ENCODE measurements around the gene GALNT14.

The GALNT14 gene

GRCh38 chr2:31086590-31086989 lies 51.6 kb downstream of the GALNT14 start:
- DNase-seq (ENCODE audit: low spot score) = no peak

GRCh38 chr2:31083234-31083993 lies 54.8 kb downstream of the GALNT14 start:
- DNase-seq (ENCODE audit: low spot score) = no peak

- DNase-seq (ENCODE audit: low spot score) = no peak
These were observed 56.2 kb downstream of the GALNT14 start for GRCh38 chr2:31082002-31082401.

DNA sequence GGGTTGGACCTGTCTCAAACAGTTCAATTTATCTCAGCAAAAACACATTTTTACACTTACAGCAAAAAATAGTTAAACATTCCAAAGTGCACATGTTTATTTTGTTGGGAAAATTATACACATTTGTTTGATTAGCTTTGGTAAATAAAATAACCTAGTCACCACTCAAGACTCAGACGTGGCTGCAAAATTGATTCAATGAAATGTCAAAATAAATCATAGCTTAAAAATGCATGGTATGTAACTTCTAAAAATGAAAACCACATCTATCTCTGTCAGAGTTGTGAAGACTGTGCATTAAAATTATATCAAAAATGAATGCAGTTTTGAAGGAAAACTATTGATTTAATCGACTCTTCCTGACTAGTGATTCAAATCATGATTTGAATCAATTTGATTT lies 56.7 kb downstream of the GALNT14 start:
- no peak for DNase-seq (ENCODE audit: low spot score)

- no peak for DNase-seq (ENCODE audit: low spot score)
These were observed 57.9 kb downstream of the GALNT14 start for GRCh38 chr2:31080361-31080760.

- DNase-seq (ENCODE audit: low spot score) = no peak
These were observed 58.6 kb downstream of the GALNT14 start for GRCh38 chr2:31079665-31080064.

GRCh38 chr2:31078579-31079105 lies 59.6 kb downstream of the GALNT14 start:
- DNase-seq (ENCODE audit: low spot score) = no peak

DNA sequence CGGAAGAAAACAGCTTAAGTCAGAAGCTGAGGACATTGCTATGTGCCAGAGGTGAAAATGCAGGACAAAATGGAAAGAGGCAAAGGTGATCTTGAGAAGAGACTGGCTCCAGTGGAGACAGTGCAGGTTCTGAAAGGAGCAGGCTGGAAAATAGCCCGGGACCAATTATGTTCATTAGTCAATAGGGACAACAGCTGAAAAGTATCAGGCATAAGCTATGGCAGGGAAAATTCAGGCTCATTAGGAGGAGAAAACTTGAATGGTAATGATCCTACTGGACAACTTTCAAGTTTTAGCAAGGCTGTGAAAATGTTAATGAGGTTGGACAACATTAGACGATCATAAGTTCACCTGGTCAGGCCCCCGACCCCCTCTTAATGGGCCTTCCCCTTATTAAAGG lies 60.2 kb downstream of the GALNT14 start:
- no peak for DNase-seq (ENCODE audit: low spot score)

DNA sequence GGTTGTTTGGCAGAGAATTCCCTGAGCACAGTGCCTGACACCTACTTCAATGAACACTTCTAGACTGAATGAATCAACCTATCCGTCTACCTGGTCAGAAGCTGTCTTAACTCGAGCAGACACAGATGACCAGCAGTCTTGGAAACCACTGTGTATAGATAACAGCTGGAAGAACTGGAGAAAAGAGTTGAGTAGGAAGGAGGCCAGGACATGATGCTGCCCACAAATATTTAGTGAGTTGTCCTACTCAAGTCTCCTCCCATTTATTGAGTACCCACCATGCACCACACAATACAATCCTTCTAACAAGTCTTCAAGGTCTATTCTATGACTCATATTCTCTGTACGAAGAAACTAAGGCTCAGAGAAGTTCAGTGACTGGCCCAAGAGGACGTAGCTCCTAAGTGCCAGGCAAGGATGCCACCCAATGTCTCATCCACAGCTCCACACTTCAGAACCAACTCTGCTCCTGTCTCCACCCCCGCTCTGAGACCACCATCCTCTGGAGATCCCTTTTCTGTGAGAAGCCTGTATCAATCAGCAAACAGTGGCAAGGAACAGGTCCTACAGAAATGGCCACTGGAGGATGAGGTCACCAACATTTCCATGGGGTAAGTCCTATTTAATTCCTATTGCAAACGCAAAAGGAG lies 62.2 kb downstream of the GALNT14 start:
- no peak for DNase-seq (ENCODE audit: low spot score)

DNA sequence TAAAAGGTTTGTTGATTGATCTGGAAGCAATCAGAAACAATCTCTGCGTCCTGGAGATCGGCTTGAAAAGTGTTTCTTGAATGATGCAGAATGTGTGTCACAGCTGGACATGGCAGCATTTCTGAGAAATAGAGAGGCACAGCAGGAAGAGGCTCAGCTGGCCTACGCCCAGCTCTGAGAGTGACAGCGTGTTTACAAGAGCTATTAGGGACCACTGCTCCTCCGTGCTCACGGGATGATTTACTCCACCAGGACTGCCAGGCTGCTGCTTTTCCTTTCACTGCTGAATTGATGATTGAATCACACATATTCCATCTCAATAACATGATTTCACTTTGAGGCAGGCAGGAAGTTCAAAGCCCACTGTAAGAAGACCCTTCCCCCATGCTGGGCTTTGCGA lies 62.8 kb downstream of the GALNT14 start:
- no peak for DNase-seq (ENCODE audit: low spot score)

GRCh38 chr2:31071741-31072140 lies 66.5 kb downstream of the GALNT14 start:
- DNase-seq (ENCODE audit: low spot score) = no peak

DNA sequence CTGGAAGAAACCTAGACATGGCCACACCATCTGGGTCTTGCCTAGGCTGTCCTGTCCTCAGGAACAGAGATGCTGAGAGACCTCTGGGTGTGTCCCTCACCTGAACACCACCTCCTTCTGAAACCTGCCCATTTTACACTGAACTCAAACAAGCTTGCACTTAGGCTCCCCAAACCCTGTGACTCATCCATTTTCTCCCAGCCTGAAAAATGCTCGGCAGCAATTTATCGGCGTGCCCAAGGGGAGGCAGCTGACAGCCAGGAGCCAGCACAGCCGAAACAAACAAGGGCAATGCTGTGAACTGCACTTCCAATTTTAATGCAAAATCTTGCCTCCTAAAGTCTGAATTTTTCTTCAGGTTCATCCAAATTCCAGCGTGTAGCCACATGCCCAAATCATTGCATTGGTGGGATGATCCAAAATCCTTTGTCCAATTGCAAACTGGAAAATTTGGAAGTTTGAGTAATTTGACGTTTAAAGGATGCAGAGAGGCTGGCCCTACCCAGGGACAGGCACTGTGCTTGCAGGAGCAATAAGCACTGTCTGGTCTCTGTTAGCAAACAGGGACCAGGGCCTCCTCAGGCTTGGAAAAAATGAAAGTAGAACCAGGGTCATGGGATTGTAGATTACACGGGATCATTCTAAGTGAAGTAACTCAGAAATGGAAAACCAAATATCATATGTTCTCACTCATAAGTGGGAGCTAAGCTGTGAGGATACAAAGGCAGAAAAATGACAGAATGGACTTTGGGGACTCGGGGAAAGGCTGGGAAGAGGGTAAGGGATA lies 67.7 kb downstream of the GALNT14 start:
- DNase-seq (ENCODE audit: low spot score) = no peak

DNA sequence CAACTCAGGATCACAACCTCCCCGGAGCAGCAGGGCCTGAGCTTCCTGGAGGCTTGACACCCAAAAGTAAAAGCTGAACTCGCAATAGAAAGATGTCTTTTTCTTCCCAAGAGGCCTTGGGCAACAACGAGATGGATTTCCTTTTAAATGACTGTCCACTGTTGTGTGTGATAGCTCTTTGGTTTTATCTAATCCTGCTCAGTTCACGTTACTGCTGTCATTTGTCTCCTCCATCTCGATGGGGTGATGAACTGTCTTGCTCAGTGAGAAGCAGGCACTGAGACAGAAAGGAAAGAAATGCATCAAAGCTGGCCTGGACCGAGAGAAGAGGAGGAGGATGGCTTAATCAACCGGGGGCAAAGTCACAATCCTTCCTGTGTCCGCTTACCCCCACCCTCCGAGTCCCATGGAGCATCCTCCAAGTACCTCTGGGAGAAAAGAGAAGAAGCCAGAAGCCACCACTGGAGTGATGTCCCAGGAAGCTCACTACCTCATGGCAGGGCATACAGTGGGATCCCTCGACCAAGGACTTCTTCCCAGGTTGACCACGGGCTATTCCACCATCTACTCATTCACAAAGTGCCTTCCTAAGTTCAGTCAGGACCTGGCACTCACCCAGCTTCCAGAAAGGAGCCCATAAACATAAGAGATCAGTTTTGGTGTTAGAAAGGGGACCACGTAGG lies 68.5 kb downstream of the GALNT14 start:
- no peak for DNase-seq (ENCODE audit: low spot score)

- DNase-seq (ENCODE audit: low spot score) = no peak
These were observed 71.0 kb downstream of the GALNT14 start for GRCh38 chr2:31067259-31067658.

GRCh38 chr2:31066551-31066950 lies 71.7 kb downstream of the GALNT14 start:
- DNase-seq (ENCODE audit: low spot score) = no peak

GRCh38 chr2:31066086-31066485 lies 72.2 kb downstream of the GALNT14 start:
- no peak for DNase-seq (ENCODE audit: low spot score)

- DNase-seq (ENCODE audit: low spot score) = no peak
These were observed 72.9 kb downstream of the GALNT14 start for GRCh38 chr2:31065356-31065755.

- no peak for DNase-seq (ENCODE audit: low spot score)
These were observed 77.8 kb downstream of the GALNT14 start for GRCh38 chr2:31060397-31060796.

DNA sequence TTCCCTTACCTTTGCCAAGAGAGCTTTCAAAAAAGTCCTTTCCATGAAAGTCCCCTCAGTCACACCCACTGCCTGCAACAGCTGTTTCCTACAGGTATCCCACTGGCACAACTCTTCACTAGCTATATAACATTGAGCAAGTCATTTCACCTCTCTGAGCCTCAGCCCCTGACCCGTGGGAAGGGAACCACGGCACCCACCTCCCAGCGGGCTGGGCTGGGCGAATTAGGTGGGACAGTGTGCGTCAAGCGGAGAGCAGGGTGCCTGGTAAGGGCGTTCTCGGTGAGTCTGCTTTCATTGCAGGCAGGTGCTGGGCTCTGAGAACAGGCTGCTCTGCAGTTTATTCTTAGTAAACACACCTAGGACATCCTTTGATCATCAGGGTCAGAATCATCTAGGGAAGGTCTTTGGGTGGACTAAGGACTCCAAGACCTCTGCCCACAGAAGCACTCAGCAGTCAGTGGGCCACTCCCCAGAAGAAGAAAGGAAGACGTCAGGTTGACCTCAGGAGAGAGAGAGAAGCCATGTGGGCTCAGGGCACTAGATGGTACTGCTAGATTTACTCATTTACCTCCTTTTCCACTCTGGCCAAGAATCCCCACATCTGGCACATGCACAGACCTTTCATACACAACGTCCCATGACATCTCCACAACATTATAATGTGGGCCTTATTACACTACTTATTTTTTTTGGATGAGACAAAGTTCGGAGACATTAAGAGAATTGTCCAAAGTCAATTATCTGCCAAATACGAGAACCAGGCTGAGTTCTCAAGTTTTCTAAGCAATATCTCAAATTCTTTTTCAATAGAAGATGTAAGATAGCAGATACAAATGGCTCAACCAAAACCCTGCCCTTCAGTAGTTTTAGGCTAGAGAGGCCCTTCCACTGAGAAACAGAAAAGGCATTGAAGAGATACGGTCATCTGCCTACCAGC lies 79.9 kb downstream of the GALNT14 start:
- no peak for DNase-seq (ENCODE audit: low spot score)

DNA sequence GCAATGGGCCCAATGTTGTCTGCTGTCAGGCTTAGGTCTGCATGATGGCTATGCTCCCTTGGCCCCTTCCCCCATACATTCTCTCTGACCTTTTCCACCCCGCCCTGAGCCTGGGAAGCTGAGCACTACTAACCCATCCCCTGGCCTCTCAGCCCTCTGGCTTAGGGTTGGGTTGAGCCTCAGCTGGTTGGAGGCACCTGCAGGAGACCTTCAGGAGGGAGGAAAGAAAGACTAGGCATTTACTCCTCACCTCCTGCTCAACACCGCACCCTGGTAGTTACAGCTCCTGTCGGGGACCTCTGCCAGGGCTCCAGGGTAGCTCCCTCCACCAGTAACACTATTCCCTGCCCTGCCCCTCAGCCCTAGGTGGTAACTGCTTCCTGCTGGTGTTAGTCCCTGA lies 80.5 kb downstream of the GALNT14 start:
- DNase-seq (ENCODE audit: low spot score) = no peak

GRCh38 chr2:31055938-31056337 lies 82.3 kb downstream of the GALNT14 start:
- no peak for DNase-seq (ENCODE audit: low spot score)

All from CD4-positive, alpha-beta T cell treated with Interleukin-15 for 4 hours (primary cell).